Smooth muscle cell (in vitro differentiated cells): ENCODE measurements around the gene ADARB1. TPM values are rescaled to one million over a fixed set of nuclear protein-coding genes. Genes with fewer than 3 reads are reported as not detected.

ENCODE experiments used
- DNase-seq: peaks from one replicate; lab custom pipeline; 2025; ENCODE audit not compliant: unreplicated experiment; lab: John Stamatoyannopoulos, UW
- H2AFZ ChIP-seq: fragments of 200-600 bp; sonication (generic); 2 replicates; pipeline ENCODE4 v1.6.0; 2016; ENCODE audit warnings: antibody characterized with exemption, low read depth, mild to moderate bottlenecking
- H3F3A ChIP-seq: fragments of 200-600 bp; sonication (generic); 2 replicates; pipeline ENCODE4 v1.6.0; 2017; ENCODE audit warnings: antibody characterized with exemption, low read depth
- H3K27ac ChIP-seq: fragments of 200-600 bp; sonication (generic); 2 replicates; pipeline ENCODE4 v1.5.1; 2016; ENCODE audit warnings: low read depth, mild to moderate bottlenecking
- H3K27me3 ChIP-seq: fragments of 200-600 bp; sonication (generic); 2 replicates; pipeline ENCODE4 v1.6.1; 2016; ENCODE audit warnings: low read depth, mild to moderate bottlenecking
- H3K36me3 ChIP-seq: fragments of 200-600 bp; sonication (generic); 2 replicates; pipeline ENCODE4 v1.5.1; 2016; ENCODE audit warnings: low read depth
- H3K4me1 ChIP-seq: fragments of 200-600 bp; sonication (generic); 2 replicates; pipeline ENCODE4 v1.5.1; 2016; ENCODE audit warnings: low read depth
- H3K4me2 ChIP-seq: fragments of 200-600 bp; sonication (generic); 2 replicates; pipeline ENCODE4 v1.6.0; 2016; ENCODE audit warnings: mild to moderate bottlenecking
- H3K4me3 ChIP-seq: fragments of 200-600 bp; sonication (generic); 2 replicates; pipeline ENCODE4 v1.5.1; 2016; ENCODE audit warnings: mild to moderate bottlenecking
- H3K79me2 ChIP-seq: fragments of 200-600 bp; sonication (generic); 2 replicates; pipeline ENCODE4 v1.6.0; 2016; ENCODE audit warnings: low read depth, mild to moderate bottlenecking
- H3K9ac ChIP-seq: fragments of 200-600 bp; sonication (generic); 2 replicates; pipeline ENCODE4 v1.6.0; 2016; ENCODE audit warnings: low read depth
- H3K9me3 ChIP-seq: fragments of 200-600 bp; sonication (generic); replicated peaks from 2 replicates; pipeline ENCODE4 v1.5.1; 2016; ENCODE audit warnings: low read depth
- H4K20me1 ChIP-seq: fragments of 200-600 bp; sonication (generic); 2 replicates; pipeline ENCODE4 v1.6.0; 2016; ENCODE audit warnings: low read depth
- WGBS: methylation state at CpG from one replicate; pipeline ENCODE4 v1.1.7; 2016; ENCODE audit warnings: low lambda C conversion rate; 5-methylcytosine and 5-hydroxymethylcytosine counted together
- polyA plus RNA-seq: library from polyadenylated mRNA; unstranded; fragments of >200 nt; fragmentation: Nextera tagmentation; extraction: Ambion mirVana; gene quantifications from 2 replicates; pipeline ENCODE4 v1.2.1, GENCODE V29; 2016
- total RNA-seq: library from RNA; depleted of rRNA; stranded (reverse); fragments of >200 nt; gene quantifications from 2 replicates; pipeline ENCODE4 v1.2.3, GENCODE V29; 2014
- TF ChIP-seq, protein P1 (sequence below): fragments of 200-600 bp; sonication (generic); IDR thresholded peaks from 2 replicates; pipeline ENCODE4 v1.5.1; 2017; ENCODE audit warnings: borderline replicate concordance, mild to moderate bottlenecking, antibody characterized with exemption; ENCODE audit not compliant: insufficient read depth, poor library complexity, severe bottlenecking

ADARB1 gene
- total and polyA plus RNA-seq, 2 experiments from 2014 or later, result 25.6 to 28.9 TPM

DNA sequence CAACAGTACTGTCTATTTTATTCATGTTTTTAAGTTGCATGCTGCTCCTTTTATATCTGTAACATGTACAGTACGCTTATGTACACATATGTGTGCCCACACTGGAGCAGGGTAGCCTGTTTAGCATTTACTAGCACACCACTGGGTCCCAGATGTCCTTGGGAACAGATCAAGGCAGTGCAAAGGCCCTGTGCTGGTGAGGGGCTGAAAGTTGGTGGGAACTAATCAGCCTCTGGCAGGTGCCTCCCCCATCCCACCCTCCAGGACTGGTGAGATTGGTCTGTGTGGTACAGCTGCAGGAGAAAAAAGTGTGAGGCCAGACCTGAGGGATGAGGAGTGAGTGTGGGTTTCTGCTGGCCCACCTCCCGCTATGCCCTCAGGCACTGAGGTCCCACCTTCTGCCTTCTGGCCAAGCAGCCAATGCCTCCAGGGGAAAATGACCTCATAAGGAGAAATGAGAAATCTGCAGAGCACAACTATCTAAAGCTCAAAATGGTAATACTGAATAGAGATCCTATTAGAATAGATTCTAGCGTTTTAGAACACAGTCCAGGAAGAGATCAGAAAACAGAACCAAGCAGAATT, 154.4 kb downstream of the ADARB1 start:
- Histone ChIP-seq H3K4me3 (no peak overlapping the region), H3K9ac (no peak overlapping the region), H3K4me2 (peak overlapping the region; percentile 45), H4K20me1 (peaks cover 13% of the 10 kb centered on the region), H3K4me1 (peaks cover 3% of the 10 kb centered on the region), H3F3A (peaks cover 40% of the 10 kb centered on the region), H3K9me3 (no peaks in the 10 kb centered on the region), H3K27ac (peak overlapping the region; percentile 66), H2AFZ (no peak overlapping the region), H3K36me3 (no peaks in the 10 kb centered on the region), H3K79me2 (no peaks in the 10 kb centered on the region), H3K27me3 (no peaks in the 10 kb centered on the region)
- TF ChIP-seq, protein P1, sequence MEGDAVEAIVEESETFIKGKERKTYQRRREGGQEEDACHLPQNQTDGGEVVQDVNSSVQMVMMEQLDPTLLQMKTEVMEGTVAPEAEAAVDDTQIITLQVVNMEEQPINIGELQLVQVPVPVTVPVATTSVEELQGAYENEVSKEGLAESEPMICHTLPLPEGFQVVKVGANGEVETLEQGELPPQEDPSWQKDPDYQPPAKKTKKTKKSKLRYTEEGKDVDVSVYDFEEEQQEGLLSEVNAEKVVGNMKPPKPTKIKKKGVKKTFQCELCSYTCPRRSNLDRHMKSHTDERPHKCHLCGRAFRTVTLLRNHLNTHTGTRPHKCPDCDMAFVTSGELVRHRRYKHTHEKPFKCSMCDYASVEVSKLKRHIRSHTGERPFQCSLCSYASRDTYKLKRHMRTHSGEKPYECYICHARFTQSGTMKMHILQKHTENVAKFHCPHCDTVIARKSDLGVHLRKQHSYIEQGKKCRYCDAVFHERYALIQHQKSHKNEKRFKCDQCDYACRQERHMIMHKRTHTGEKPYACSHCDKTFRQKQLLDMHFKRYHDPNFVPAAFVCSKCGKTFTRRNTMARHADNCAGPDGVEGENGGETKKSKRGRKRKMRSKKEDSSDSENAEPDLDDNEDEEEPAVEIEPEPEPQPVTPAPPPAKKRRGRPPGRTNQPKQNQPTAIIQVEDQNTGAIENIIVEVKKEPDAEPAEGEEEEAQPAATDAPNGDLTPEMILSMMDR, result no peak
- WGBS, result 77% methylated on average over 3 of the region's 3 CpGs
- DNase-seq, result no peak

- peaks cover 21% of the 10 kb centered on the region for H3F3A ChIP-seq
- H3K9me3 ChIP-seq, result no peaks in the 10 kb centered on the region
- no peak overlapping the region for H3K27ac ChIP-seq
- peaks cover 13% of the 10 kb centered on the region for H4K20me1 ChIP-seq
- TF ChIP-seq, protein P1, result no peak
- no peak overlapping the region for H3K4me3 ChIP-seq
- no peak overlapping the region for H2AFZ ChIP-seq
- DNase-seq, result no peak
- H3K36me3 ChIP-seq, result no peaks in the 10 kb centered on the region
- no peaks in the 10 kb centered on the region for H3K4me1 ChIP-seq
- WGBS, result 95% methylated on average over 3 of the region's 3 CpGs
- no peak overlapping the region for H3K9ac ChIP-seq
- no peaks in the 10 kb centered on the region for H3K27me3 ChIP-seq
- no peak overlapping the region for H3K4me2 ChIP-seq
- no peaks in the 10 kb centered on the region for H3K79me2 ChIP-seq
These were observed 157.3 kb downstream of the ADARB1 start for GRCh38 chr21:45231705-45232104.

DNA sequence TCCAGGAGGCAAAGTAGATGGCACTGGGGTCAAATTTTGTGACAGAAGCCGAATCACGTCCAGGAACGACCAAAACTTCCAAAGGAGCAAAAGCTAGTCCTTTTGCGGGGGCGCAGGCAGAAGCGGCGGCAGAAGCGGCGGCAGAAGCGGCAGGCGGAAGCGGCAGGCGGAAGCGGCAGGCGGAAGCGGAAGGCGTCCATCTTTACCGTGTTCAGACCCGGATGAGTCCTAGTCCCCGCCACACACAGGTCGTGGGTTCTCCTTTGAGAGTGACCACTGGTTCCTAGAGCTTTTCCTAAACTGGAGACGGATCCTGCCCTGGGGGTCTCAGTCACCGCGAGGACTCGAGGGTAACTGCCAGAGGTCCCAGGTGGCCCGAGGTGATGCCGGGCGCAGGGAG, 159.7 kb downstream of the ADARB1 start:
- no peak for DNase-seq
- peaks cover under 1% of the 10 kb centered on the region for H3F3A ChIP-seq
- TF ChIP-seq, protein P1, result no peak
- H3K4me1 ChIP-seq, result no peaks in the 10 kb centered on the region
- H3K9ac ChIP-seq, result no peak overlapping the region
- no peaks in the 10 kb centered on the region for H3K27me3 ChIP-seq
- no peak overlapping the region for H3K4me3 ChIP-seq
- H2AFZ ChIP-seq, result no peak overlapping the region
- no peaks in the 10 kb centered on the region for H3K9me3 ChIP-seq
- no peak overlapping the region for H3K27ac ChIP-seq
- H3K36me3 ChIP-seq, result no peaks in the 10 kb centered on the region
- H3K4me2 ChIP-seq, result no peak overlapping the region
- 94% methylated on average over 28 of the region's 28 CpGs for WGBS
- no peaks in the 10 kb centered on the region for H3K79me2 ChIP-seq
- H4K20me1 ChIP-seq, result no peaks in the 10 kb centered on the region

GRCh38 chr21:45234965-45235364, 160.6 kb downstream of the ADARB1 start:
- H3F3A ChIP-seq, result no peaks in the 10 kb centered on the region
- H3K79me2 ChIP-seq, result no peaks in the 10 kb centered on the region
- no peaks in the 10 kb centered on the region for H4K20me1 ChIP-seq
- no peaks in the 10 kb centered on the region for H3K27me3 ChIP-seq
- no peak overlapping the region for H3K4me3 ChIP-seq
- WGBS, result 88% methylated on average over 8 of the region's 8 CpGs
- H3K27ac ChIP-seq, result no peak overlapping the region
- TF ChIP-seq, protein P1, result no peak
- H3K9me3 ChIP-seq, result no peaks in the 10 kb centered on the region
- no peaks in the 10 kb centered on the region for H3K4me1 ChIP-seq
- H3K4me2 ChIP-seq, result no peak overlapping the region
- no peak for DNase-seq
- no peaks in the 10 kb centered on the region for H3K36me3 ChIP-seq
- no peak overlapping the region for H2AFZ ChIP-seq
- H3K9ac ChIP-seq, result no peak overlapping the region
